OCI-LY1 (cell line): ENCODE results near the gene CRIM1.

Experiments used
- H2AFZ ChIP-seq: fragments of 200-600 bp; sonication (generic), shearing (Covaris generic); 2 replicates; pipeline ENCODE4 v1.6.0; 2014; ENCODE audit warnings: antibody characterized with exemption, mild to moderate bottlenecking, low read length
- H3F3A ChIP-seq: fragments of 200-600 bp; sonication (generic), shearing (Covaris generic); 2 replicates; pipeline ENCODE4 v1.6.0; 2014; ENCODE audit warnings: mild to moderate bottlenecking, antibody characterized with exemption, low read length, moderate library complexity; ENCODE audit not compliant: insufficient read depth
- H3K27ac ChIP-seq: fragments of 200-600 bp; sonication (generic); 2 replicates; pipeline ENCODE4 v1.5.1; 2014; ENCODE audit warnings: low read length, mixed run types, mild to moderate bottlenecking, low read depth; ENCODE audit not compliant: poor library complexity, severe bottlenecking
- H3K27me3 ChIP-seq: fragments of 200-600 bp; sonication (generic); 2 replicates; pipeline ENCODE4 v1.6.0; 2014; ENCODE audit warnings: antibody characterized with exemption, mild to moderate bottlenecking, low read length, moderate library complexity; ENCODE audit not compliant: insufficient read depth
- H3K36me3 ChIP-seq: fragments of 200-600 bp; sonication (generic); 2 replicates; pipeline ENCODE4 v1.6.1; 2014; ENCODE audit warnings: mild to moderate bottlenecking, antibody characterized with exemption, low read length, moderate library complexity, mixed read lengths; ENCODE audit not compliant: insufficient read depth
- H3K4me1 ChIP-seq: fragments of 200-600 bp; sonication (generic); 2 replicates; pipeline ENCODE4 v1.5.1; 2014; ENCODE audit warnings: mild to moderate bottlenecking, low read length, moderate library complexity; ENCODE audit not compliant: insufficient read depth, severe bottlenecking
- H3K4me2 ChIP-seq: fragments of 200-600 bp; sonication (generic), shearing (Covaris generic); 2 replicates; pipeline ENCODE4 v1.6.1; 2014; ENCODE audit warnings: low read length
- H3K4me3 ChIP-seq: fragments of 200-600 bp; sonication (generic); 2 replicates; pipeline ENCODE4 v1.5.1; 2014; ENCODE audit warnings: low read length, low read depth, mild to moderate bottlenecking, mixed read lengths; ENCODE audit not compliant: poor library complexity, severe bottlenecking
- H3K79me2 ChIP-seq: fragments of 200-600 bp; shearing (Covaris generic); 2 replicates; pipeline ENCODE4 v1.6.1; 2016; ENCODE audit warnings: mixed run types, low read length, mixed read lengths; ENCODE audit not compliant: insufficient read depth
- H3K9ac ChIP-seq: fragments of 200-600 bp; sonication (generic), shearing (Covaris generic); 2 replicates; pipeline ENCODE4 v1.6.1; 2014; ENCODE audit warnings: mild to moderate bottlenecking, low read length, mixed read lengths
- H3K9me2 ChIP-seq: fragments of 200-600 bp; sonication (generic), shearing (Covaris generic); 2 replicates; pipeline ENCODE4 v1.6.1; 2014; ENCODE audit warnings: low read depth, mild to moderate bottlenecking, low read length, mixed read lengths
- H3K9me3 ChIP-seq: fragments of 200-600 bp; shearing (Covaris generic); 2 replicates; pipeline ENCODE4 v1.6.1; 2014; ENCODE audit warnings: low read length, mixed read lengths
- H4K20me1 ChIP-seq: fragments of 200-600 bp; sonication (generic), shearing (Covaris generic); 2 replicates; pipeline ENCODE4 v1.6.0; 2016; ENCODE audit warnings: mild to moderate bottlenecking, low read length; ENCODE audit not compliant: insufficient read depth
- CTCF ChIP-seq: fragments of 200-600 bp; sonication (generic), shearing (Covaris generic); IDR thresholded peaks from 2 replicates; pipeline ENCODE4 v1.5.1; 2017; ENCODE audit warnings: mild to moderate bottlenecking, antibody characterized with exemption, low read length, moderate library complexity, mixed read lengths
- EZH2 ChIP-seq: fragments of 200-600 bp; sonication (generic), shearing (Covaris generic); IDR thresholded peaks from 2 replicates; pipeline ENCODE4 v1.8.0; 2017; ENCODE audit warnings: borderline replicate concordance, mixed run types, mild to moderate bottlenecking, antibody characterized with exemption, low read length, moderate library complexity, mixed read lengths

Gene CRIM1

GRCh38 chr2:36499128-36499820 is 143.7 kb downstream of the CRIM1 start:
- Histone ChIP-seq H3K27me3 (no peaks in the 10 kb centered on the region), H3K9me3 (no peaks in the 10 kb centered on the region), H3K79me2 (no peaks in the 10 kb centered on the region), H3K9me2 (no peaks in the 10 kb centered on the region), H3K4me2 (no peak overlapping the region), H2AFZ (no peak overlapping the region), H3K4me3 (no peak overlapping the region), H3K27ac (no peak overlapping the region), H3F3A (no peaks in the 10 kb centered on the region), H4K20me1 (no peaks in the 10 kb centered on the region), H3K36me3 (no peaks in the 10 kb centered on the region), H3K4me1 (no peaks in the 10 kb centered on the region), H3K9ac (no peak overlapping the region)
- TF ChIP-seq EZH2 (no peak), CTCF (no peak)

GRCh38 chr2:36500072-36500471 is 144.5 kb downstream of the CRIM1 start:
- Histone ChIP-seq H3K9ac (no peak overlapping the region), H3K9me3 (no peaks in the 10 kb centered on the region), H3K4me1 (no peaks in the 10 kb centered on the region), H3F3A (no peaks in the 10 kb centered on the region), H3K9me2 (no peaks in the 10 kb centered on the region), H2AFZ (no peak overlapping the region), H3K79me2 (no peaks in the 10 kb centered on the region), H3K27me3 (no peaks in the 10 kb centered on the region), H4K20me1 (no peaks in the 10 kb centered on the region), H3K27ac (no peak overlapping the region), H3K36me3 (no peaks in the 10 kb centered on the region), H3K4me2 (no peak overlapping the region), H3K4me3 (no peak overlapping the region)
- TF ChIP-seq EZH2 (no peak), CTCF (no peak)

- Histone ChIP-seq H3K9ac (no peak overlapping the region), H3K9me2 (no peaks in the 10 kb centered on the region), H3K36me3 (no peaks in the 10 kb centered on the region), H2AFZ (no peak overlapping the region), H3K9me3 (no peaks in the 10 kb centered on the region), H3K27ac (no peak overlapping the region), H3K4me2 (no peak overlapping the region), H3K79me2 (no peaks in the 10 kb centered on the region), H3K4me1 (no peaks in the 10 kb centered on the region), H3K4me3 (no peak overlapping the region), H3K27me3 (no peaks in the 10 kb centered on the region), H4K20me1 (no peaks in the 10 kb centered on the region), H3F3A (no peaks in the 10 kb centered on the region)
- TF ChIP-seq EZH2: no peak
- no peak for TF ChIP-seq CTCF
These were observed 146.5 kb downstream of the CRIM1 start for GRCh38 chr2:36502081-36502480.
